SHP77 treated with DMSO at 0.1 percent for 48 hours (cell line): Measurements from ENCODE around the gene JPH2.
"Not testable (repeated sequence)": the region's sequence is repeated elsewhere in the genome, so short reads cannot be mapped to it uniquely, and the experiment has no call there.

Source experiments
- DNase-seq: peaks from one replicate; lab custom pipeline; 2025; lab: John Stamatoyannopoulos, UW

JPH2 gene

DNA sequence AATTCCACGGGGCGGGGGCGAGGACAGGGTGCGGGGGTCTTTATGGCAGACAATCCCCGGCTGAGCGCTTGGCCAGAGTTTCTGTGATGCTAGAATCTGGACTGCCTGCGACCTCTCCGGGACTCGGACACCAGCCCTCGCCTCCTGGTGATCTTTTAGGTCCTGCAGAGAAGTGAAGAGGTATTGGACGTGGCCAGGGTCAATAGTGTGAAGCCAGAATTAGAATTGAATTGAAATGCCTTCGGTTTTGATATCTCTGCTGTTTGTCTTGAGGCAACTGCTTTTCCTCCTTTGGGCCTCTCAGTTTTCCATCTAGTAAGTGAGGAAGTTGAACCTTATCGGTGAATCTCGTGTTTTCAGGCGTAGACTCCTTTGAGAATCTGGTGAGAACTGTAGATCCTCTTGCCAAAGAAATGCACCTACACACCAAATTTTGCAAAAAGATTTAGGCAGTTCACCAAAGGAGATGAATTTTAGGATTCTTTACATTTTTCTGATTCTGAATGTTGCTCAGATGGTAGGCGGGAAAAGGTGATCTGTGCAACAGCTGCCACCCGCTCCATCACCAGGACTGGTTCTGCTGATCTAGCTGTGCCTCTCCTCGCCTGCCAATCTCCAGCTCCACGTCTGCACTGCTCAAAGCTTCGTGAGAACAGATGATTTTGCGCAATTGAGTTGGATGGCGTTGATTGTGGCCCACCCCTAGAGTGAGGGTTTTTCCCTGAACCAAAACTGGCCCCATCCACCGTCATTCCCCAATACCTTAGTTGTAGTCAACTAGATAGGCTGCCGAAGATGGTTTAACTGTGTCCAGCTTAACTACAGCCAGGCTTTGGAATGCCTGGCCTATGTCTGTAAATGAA lies 24.4 kb upstream of the JPH2 start:
- no peak for DNase-seq

DNA sequence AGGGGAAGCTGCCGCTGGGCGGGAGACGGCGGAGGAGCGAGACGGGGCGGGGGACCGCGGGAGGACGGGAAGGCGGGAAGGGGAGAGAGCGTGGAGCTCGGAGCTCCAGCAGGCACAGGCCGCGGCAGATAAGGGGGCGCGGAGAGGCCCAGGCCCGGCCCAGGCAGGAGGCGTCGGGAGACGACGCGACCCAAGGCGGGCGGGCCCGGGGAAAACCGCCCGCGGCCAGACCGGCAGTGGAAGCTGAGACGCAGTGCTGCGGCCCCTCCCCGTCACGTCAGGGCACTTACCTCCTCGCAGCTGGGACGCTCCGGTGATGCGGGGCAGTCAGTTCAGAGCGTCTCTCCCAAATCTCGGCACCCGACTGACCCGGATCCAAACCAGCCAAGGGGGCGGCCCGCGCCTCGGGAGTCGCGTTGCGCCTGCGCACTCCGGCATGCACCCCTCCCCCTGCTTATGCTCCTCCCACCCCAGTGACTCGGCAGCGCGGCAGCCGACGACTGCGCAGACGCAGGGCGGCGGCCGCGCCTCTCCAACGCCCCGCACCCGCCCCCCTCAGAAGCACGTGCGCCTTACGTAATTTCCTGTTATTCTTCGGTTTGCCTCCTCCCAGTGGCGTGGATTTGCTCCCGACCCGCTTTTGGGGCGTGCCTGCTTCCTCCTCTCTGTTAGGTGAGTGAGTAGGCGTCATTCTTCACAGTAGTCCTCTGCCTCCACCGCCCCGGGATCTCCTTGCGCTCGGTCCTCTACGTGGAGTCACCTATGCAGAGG lies 23.6 kb upstream of the JPH2 start, which contains the start of gene OSER1:
Gene OSER1, minus strand, starts transcription at position 366 of the 771 bp plus-strand sequence. CDS start 3,814 bp downstream, outside the sequence.
- DNase-seq: peak; percentile 90

DNA sequence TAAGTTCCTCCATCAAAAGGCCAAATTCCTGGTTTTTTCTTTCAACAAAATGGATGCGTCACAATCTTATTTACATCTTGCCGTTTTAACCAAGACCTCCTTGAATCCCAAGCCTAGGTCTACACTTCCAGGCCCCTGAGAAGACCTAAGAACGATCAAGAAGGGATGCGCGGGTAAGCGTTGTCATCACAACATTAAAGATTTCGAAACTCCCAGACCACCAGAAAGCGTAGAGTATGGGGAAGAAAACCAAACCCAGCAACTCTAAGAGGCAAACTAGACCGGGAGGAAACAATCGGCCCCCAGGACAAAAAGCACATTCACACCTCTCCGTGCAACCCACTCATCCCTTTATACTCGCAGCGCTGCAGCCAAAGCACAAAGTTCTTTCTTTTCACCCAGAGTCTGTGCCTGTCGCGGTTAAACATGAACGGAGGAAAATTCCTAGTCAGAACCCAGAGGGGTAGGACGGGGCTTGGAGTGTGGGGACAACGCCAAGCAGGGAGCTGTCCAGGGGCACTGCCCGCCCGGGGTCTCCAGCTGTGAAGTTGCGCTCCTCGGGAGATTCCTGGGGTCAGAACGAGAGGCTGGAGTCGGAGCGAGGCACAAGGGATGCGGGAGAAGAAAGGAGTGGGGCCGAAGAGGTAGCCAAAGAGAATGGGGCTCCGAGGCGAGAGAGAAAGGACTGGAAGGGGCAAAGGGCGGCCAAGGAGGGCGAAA lies 22.9 kb upstream of the JPH2 start:
- DNase-seq: no peak

DNA sequence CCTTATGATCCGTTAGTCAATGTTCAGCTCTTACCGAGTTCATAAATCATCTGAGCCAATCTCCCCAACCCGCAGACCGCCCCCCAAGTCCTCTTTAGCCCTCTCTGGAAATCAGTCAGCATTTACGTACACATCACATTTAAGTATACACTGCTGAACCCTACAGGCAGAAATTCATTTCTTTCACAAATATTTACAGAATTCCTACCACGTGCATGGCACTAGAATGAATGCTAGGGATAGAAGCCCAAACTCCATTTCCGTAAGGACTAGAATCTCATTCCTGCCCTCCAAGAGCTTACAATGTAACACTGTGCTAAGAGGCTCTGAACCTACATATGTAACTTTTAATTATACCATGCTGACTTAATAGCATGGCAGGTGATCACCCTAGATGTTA lies 21.8 kb upstream of the JPH2 start:
- DNase-seq: no peak

DNA sequence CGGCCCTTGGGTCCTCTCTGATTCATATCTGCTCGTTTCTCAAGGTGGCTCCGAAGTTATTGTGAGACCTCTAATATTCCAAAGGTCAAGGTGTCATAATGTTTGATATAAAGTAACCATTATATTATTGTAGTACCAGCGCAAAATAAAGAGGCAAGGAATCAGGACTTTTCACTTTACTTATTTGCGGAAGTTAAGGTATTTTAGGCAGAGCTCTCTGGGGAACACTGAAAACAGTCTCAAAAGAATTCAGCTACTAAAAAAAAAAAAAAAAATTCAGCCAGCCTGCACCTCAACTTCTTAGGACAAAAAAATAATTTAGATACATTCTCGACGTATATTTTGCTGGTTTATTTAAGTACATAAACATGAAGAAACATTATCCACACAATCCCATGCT lies 21.2 kb upstream of the JPH2 start:
- DNase-seq: no peak

DNA sequence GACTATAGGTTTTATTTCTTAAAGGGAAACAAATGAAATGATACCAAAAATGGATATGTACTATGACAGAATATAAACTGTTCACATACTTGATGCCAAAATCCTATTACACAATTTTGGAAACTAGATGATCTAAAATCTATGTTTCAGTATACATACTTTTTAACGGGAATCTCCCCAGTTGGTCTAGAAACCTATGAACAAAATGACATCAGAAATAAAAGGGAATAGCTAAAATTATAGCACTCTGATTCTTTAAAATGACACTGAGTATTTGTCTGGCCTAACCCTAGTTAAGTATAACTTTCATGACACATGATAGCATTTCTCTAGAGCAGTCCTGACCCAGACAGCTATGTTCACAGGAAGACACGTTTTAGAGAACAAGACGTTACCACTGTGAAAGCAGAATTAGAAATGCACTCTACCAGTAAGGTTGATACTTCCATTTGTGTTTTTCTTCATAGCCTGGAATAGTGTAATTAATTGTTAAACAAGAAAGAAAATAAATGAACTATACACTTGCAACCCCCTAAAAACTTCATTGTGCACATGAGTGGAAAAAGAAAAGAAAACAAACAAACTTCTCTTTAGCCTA lies 20.2 kb upstream of the JPH2 start:
- DNase-seq: no peak

DNA sequence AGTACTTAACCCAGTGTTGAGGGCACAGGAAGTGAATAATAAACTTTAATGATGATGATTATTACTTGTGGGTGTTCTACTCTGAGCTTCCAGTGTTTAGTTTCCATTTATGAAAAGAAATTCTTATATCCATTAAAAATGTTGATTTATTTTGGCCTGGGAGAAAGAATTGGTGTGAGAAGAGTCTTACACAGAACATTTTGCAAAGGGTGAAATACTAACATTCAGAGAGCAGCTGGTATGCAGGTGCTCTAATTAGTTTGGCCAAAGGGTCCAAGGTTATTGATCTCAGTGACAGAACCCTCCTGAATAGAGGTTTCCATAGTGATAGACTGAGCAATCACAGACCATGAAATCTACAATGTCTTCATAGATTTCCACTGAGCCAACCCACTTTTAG lies 19.1 kb upstream of the JPH2 start:
- DNase-seq: no peak

DNA sequence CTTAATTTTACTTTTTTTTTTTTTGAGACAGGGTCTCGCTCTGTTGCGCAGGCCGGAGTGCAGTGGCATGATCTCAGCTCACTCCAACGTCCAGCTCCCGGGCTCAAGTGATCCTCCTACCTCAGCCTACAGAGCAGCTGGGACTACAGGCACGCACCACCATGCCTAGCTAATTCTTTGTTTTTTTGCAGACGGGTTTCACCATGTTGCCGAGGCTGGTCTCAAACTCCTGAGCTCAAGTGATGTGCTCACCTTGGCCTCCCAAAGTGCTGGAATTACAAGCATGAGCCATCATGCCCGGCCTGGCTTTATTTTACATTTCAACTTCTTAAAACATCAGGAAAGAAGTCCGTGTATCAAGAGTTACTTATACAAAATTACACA lies 17.8 kb upstream of the JPH2 start:
- DNase-seq: no peak

DNA sequence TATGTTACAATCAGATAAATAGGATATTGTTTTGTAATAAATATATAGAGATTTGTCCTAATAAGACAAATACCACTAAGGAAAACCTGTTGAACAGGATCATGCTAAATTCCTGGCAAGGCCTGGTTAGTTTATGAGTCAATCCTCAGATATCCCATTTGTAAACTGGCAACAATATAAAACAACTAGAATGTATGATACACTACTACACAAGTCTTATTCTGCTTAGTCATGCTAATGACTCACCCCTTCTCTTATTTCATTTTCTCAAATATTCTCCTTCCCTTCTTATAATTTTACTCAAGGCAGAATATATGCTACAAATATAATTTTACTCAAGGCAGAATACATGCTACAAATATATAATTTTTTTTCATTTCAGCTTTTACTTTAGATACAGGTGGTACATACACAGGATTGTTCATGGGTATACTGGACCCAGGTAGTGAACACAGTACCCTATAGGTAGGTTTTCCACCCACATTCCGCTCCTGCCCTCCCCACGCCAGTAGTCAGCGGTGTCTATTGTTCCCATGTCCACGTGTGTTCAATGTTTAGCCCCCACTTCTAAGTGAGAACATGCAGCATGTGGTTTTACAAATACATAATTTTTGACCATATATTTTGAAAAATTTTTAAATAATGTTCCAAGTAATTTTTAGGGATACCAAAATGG lies 17.3 kb upstream of the JPH2 start:
- DNase-seq: no peak

DNA sequence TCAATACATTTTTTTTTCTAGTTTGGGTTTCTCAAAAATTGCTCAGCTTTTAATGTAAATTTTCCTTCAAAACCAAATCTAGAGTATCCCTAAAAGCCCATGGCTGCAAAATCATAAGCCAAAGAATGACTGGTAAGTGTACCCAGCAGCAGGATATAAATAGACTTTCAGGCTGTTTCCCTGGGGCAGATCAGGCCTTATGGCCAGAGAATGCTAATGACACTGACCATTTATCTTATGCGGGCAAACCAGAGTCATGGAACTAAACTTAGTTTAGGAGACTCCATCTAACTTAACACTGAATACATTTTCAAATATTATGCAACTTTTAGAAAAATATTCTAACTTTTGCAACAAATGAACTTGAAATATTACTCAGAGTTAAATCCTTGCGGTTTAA lies 16.2 kb upstream of the JPH2 start:
- DNase-seq: no peak

DNA sequence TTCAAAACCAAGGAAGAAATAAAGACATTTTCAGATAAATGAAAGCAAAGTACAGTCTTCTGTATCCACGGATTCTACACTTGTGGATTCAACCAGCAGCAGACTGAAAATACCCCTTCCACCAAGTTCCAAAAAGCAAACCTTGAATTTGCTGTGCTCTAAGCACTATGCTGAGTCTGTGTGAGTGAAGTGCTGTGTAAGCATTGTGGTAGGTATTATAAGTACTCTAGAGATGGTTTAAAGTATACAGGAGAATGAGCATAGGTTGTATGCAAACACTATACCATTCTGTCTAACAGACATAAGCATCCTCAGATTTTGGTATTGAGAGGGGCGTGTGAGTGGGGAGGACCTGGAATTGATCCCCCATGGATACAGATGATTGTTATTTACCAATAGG lies 14.0 kb upstream of the JPH2 start:
- DNase-seq: no peak

DNA sequence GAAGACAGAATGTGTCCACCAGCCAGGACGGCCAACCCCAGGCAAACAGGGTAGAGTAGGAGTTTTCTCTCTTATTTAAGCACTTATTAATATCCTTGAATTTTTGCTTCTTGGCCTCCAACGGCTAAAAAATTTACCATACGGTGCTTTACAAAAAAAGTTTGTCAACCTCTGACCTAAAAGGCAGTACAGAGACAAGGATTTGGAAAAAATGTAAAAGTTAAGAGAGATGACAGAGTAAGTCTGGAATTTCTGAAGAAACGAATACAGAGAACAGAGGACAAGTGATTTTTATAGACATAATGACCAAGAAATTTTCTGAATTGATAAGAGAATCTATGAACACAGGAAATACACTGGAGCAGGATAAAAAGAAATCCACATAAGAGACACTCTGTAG lies 13.4 kb upstream of the JPH2 start:
- DNase-seq: no peak

DNA sequence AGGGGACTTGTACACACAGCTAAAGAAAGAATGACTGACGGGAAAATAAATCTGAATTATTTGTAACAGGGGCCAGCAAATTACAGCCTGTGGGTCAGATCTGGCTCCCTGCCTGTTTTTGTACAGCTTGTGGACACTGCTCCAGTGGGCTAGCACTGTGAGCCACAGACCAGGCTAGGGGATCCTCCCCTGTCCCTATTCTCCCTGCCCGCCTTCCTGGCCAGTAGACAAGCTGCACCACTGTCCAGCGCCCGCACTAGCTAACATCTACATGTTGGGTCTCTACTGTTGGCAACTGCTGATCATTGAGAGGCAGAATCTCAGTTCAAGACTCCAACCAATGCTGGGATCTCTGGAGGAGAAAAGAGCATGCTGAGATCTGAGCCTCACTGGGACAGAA lies 12.9 kb upstream of the JPH2 start:
- no peak for DNase-seq

DNA sequence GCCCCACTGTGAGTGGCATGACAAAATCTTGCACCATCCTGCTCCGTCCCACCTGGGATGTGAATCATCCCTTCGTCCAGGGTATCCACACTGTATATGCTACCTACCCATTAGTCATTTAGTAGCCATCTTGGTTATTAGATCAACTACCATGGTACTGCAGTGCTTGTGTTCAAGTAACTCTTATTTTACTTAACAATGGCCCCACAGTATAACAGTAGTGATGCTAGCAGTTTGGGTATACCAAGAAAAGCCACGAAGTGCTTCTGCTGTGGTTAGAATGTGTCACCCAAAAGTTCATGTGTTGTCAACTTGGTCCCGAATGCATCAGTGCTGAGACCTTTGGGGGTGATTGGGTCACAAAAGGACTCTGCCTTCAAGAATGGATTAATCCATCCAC lies 11.9 kb upstream of the JPH2 start:
- DNase-seq: no peak

DNA sequence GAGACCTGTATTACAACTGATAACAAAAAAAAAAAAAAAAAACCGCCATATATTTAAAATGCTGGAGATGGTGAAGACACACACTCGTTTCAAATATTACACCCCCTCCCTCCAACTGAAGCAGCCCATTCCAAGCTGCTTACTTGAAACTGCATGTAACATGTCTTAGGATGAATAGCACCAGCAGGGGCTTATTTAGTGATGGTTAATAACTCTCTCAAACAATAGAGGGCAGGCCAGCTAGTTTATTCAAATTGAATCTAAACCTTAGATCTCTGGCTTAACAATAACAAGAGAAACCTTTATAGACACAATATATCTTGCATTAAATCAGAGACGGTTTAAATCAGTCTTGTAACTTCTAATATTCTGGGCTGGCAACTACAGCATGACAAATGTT lies 9.3 kb upstream of the JPH2 start:
- no peak for DNase-seq

DNA sequence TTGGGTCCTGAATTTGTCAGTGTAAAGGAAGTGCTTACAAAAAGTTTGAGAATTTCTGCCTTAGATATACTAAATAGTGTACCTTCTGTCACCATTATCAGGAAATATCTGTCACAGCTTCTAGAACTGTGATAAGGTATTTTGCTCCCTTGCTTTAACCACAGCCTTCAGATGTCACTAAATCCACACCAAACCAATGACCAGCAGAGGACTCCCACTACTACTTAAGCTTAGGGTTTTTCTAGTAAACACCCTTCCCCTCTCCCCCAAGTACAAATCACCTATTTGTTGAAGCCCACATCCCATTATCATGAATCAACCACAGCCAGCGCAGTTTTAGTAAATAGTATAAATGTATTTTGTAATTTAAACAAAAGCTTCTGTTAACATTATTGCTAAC lies 8.6 kb upstream of the JPH2 start:
- DNase-seq: no peak

DNA sequence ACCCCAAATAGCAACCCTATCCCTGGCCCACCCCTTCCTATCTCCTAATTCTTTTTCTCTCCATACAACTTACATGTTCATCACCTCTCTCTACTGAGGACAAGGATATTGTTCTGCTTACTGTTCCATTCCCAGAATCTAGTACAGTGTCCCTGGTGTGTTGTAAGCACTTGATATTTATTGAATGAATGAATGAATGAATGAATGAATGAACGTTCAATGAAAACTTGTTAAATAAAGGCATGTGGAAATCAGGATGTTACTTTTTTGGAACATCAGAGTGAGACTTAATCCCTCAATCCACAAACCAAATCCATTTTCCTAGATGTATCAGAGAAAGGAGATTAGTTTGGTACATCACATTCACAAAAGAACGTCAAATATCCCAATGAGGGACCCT lies 6.8 kb upstream of the JPH2 start:
- DNase-seq: no peak

DNA sequence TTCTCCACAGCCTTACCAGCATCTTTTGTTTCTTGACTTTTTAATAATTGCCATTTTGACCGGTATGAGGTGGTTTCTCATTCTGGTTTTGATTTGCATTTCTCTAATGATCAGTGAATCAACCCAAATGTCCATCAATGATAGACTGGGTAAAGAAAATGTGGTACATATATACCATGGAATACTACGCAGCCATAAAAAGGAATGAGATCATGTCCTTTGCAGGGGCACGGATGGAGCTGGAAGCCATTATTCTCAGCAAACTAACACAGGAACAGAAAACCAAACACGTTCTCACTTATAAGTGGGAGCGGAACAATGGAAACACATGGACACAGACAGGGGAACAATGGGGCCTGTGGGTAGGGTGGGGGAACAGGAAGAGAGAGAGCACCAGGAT lies 4.7 kb upstream of the JPH2 start:
- not testable (repeated sequence) for DNase-seq

DNA sequence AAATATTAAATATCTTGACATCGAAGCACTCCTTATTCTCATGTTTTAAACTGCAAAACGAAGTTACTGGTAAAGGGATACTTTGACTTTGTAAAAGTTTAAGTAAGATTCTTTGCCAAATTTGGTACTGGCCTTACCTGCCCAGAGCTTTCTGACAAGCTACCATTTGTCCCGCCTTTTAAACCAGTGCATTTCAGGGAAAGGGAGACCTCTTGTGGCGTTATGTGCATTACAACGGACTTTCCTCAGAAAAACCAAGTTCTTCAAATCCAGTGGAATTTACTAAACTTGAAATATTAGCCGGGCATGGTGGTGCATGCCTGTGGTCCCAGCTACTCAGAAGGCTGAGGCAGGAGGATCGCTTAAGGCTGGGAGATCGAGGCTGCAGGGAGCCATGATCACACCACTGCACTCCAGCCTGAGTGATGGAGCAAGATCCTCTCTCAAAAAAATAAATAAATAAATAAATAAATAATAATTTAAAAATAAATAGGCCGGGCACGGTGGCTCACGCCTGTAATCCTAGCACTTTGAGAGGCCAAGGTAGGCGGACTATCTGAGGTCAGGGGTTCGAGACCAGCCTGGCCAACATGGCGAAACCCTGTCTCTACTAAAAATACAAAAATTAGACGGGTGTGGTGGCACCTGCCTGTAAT lies 3.3 kb upstream of the JPH2 start:
- peak; percentile 34 for DNase-seq

DNA sequence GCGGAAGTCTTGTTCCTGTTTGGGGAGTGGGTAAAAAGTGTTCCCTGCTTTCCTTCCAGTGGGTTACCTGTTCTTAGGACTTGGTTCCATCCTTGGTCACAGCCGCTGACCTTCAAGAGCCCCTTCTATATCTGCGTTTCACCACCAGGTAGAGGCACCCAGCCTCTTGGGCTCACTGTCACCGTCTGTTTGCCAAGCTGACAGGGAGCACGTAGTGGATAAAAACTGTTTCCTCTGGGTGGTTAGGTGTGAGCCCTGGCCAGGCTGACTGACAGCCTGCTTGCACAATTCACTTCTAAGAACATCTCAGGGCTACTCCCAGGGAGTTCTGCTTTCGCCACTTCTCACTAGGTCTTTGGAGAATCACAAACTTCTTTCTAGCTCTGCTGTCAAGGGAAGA lies 1.8 kb upstream of the JPH2 start:
- no peak for DNase-seq
